GM19372 (cell line): Measurements from ENCODE around the gene TTLL11.
"Not testable (repeated sequence)": the region's sequence is repeated elsewhere in the genome, so short reads cannot be mapped to it uniquely, and the experiment has no call there.

Experiments
- ATAC-seq: cut with Tn5 transposase; IDR thresholded peaks from one replicate; pipeline ENCODE4 v1.9.1; 2021; ENCODE audit warnings: mild to moderate bottlenecking, low read depth, moderate library complexity; ENCODE audit not compliant: unreplicated experiment

TTLL11 gene

GRCh38 chr9:122125509-122126330 lies 32.6 kb upstream of the TTLL11 start:
- ATAC-seq: no peak

DNA sequence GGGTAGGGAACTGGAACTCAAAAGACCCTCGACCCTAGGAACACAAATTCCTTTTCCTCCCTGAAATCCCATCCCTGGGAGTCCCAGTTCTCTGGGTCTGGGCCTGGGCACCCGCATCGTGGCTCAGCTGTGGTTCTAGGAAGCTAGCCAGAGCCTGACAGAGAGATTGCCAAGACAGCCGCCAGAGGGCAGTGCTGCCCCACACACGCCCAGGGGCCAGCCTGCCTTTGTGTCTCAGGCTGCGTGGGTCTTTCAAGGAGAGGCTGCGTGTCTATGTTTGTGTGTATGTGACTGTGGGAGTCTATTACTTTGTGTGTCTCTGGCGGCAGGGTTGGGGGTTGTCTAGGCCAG lies 32.0 kb upstream of the TTLL11 start:
- peak; percentile 79 for ATAC-seq

DNA sequence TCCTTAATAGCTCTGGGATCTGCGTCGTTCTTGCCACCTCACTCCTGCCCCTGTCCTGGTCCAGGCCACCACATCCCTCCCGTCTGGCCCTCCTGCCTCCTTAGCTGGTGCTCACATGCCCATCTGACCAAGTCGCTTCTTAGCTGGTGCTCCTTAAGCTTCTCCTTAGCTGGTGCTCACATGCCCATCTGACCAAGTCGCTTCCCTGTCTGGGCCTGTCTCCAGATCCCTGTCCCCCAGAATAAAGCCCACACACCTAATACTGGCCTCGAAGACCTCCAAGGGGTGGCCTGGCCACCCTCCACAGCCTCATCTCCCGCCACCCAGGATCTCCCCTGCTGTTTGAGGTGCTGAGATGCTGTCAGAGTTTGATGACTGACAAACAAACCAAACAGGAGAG lies 31.4 kb upstream of the TTLL11 start:
- no peak for ATAC-seq

DNA sequence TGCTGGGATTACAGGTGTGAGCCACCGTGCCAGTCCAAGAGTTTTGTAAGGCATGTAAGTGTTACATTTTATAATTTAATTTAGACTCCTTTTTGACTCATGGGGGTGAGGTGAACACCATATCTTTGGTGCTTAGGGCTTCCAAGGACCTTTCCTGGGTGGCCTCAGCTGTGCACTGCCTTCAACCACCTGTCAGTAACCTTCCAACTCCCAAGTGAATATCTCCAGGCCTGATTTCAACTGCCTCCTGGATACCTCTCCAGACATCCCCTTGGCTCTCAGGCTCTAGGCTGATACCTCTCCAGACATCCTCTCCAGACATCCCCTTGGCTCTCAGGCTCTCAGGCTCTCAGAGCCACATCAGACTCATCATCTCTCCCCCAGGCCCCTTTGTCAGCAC lies 30.9 kb upstream of the TTLL11 start:
- no peak for ATAC-seq

GRCh38 chr9:122122903-122123632 lies 30.0 kb upstream of the TTLL11 start:
- no peak for ATAC-seq

DNA sequence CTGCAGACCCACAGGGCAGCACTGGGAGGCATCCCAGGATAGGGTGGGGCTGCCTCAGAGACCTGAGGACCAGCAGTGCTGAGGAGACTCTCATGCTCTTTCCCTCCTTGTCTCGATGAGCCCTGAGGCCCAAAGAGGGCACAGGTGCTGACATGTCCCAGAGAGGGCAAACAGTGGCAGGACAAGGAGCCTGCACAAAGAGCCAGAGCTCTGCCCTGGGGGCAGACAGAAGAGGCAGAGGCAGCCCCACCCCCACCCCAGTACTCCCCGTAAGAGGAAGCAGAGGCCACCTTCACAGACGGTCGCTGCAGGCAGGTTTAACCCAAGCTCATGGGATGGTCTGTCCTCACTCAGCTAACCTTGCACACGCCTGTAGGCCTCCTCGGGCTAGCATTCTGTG lies 29.4 kb upstream of the TTLL11 start:
- no peak for ATAC-seq

DNA sequence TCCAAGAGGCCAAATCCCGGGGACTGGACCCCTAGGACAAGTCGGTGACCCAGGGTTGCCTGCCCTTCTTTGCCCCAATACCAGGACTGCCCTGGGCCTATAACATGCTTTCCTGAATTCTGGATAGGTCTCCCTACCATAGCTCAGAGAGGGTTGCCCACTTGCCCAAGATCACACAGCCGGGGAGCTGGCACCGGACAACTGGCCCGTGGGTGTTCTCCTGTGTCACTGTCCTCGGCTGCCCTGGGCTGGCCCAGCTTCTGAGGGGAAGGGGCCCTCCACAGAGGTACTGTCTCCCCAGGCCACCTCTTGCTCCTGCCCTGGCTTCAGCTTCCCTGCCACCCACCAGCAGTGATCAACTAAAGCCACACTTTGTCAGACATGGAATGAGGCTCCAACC lies 28.8 kb upstream of the TTLL11 start:
- ATAC-seq: no peak

DNA sequence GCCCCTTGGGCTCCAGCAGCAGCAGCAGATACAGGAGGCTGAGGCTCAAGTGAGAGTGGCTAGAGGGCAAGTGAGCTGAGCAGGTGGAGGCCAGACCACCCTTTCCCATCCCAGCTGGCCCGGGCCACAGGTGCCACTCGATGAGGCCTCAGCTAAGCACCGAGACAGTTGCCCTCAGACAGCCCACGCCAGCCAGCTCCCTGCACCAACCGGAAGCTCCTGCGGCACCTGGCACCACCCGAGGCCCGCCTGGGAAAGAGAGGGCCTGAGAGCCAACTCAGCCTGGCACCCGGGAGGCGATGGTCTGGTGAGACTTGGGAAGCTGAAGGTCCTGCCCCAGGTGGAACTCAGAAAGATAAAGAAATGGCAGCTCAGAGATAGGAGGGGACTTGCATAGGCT lies 28.3 kb upstream of the TTLL11 start:
- ATAC-seq: no peak

DNA sequence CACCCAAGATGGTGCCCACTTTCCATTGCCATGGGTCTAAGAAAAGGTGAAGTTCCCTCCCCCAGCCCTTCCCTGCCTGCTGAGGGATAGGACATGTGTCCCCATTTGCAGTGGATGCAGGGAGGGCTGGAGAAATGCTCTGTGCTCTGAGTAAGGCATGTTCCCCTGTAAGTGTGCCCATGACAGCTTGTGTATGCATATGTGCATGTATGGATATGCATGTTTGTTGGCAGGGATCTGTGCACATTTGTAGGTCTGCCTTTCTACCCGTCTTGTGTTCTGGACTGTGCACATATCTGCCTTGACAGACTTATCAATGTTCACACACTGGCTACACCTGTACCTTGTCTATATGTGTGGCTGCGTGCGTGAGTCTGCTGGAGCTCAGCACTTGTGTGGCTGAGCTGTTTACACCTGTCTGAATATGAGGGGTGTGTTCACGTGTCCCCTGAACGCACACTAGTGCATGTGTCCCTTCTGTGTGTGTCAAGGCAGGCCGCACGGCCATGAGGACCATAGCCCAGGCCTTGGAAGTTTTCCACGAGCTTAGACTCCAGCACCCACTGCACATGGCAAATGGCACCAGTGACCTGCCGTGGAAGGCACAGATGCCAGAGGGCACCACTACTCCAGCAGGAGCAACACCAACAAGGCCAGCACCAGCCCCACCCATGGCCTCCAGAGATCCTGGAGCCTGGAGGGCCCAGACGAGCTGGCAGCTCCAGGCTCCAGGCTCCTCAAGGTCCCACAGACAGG lies 27.4 kb upstream of the TTLL11 start:
- ATAC-seq: no peak

DNA sequence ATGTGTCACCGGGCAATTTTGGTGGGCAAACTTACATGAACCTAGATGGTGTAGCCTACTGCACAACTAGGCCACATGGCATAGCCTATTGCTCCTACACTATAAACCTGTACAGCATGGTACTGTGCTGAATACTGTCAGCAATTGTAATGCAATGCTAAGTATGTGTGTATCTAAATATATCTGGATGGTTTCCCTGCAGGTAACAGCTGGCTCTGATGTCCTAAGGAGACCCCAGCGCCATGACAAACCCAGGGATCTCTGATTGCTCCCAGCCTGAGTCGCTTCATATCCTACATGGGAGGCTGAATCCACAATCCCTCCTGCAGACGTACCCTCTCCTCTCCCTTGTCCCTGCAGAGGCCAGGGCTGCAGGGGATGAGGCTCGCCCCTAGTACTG lies 26.6 kb upstream of the TTLL11 start:
- no peak for ATAC-seq

DNA sequence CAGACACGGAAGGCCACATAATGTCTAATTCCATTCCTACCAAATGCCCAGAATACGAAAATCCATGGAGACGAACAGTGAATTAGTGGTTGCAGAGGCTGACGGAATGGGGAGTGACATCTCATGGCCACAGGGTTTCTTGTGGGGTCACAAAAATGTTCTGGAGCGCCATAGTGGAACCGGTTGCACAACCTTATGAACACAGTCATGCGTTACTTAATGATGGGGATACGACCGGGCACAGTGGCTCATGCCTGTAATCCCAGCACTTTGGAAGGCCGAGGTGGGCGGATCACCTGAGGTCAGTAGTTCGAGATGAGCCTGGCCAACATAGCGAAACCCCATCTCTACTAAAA lies 26.0 kb upstream of the TTLL11 start:
- no peak for ATAC-seq

DNA sequence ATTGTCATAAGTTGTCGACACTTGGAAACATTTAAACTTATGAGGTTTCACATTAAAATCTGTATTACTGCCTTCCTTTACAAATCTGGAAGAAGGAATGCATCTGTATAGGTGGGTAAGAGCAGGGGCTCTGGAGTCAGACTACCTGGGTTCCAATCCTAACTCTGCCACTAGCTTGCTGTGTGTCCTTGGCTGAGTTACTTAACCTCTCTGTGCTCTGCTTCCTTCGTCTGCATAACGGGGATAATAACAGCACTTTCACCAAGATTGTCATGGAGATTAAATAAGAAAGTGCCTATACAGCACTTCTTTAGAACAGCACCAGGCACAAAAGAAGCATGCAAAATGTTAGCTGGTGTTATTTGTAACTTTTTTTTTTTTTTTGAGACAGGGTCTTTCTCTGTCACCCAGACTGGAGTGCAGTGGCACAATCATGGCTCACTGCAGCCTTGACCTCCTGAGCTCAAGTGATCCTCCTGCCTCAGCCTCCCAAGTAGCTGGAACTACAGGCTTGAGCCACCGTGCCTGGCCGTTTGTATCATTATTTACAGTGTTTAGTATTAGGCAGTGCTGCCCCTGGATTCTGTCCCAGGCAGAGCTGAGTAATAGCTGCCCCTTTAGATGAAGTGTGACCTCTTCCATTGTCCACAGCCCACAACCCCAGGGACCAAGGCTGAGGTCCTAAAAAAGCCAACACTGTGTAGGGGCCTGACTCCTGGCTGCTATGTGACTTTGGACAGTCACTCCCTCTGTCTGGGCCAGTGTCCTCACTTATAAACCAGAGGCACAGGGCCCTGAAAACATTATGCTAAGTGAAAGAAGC lies 25.4 kb upstream of the TTLL11 start:
- ATAC-seq: no peak

GRCh38 chr9:122117241-122117640 lies 24.1 kb upstream of the TTLL11 start:
- not testable (repeated sequence) for ATAC-seq

- no peak for ATAC-seq
These were observed 23.5 kb upstream of the TTLL11 start for GRCh38 chr9:122116448-122117173.

GRCh38 chr9:122116040-122116439 lies 22.9 kb upstream of the TTLL11 start:
- ATAC-seq: no peak

- ATAC-seq: no peak
These were observed 22.3 kb upstream of the TTLL11 start for GRCh38 chr9:122115176-122116035.

GRCh38 chr9:122113574-122113973 lies 20.5 kb upstream of the TTLL11 start:
- ATAC-seq: no peak

DNA sequence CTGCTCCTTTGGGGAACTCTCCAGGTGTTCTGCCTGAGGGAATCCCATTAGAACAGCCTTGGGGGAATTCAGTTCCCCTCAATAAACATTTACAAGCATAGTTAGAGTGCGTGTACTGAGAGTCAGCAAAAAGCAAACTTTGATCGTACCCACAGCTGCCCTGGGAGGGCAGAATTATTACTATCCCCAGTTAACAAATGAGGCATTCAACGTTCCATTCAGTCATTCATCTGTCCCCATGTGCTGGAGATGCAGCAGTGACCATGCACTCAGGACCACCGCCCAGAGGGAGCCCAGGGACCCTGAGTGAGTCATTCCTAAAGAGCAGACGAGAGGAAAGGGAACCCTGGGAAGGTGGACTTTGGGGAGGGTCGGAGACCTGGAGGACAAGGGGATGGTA lies 19.1 kb upstream of the TTLL11 start:
- ATAC-seq: no peak
